Dermis blood vessel endothelial cell (primary cell): ENCODE results near the gene MYL12A. TPM values are rescaled to one million over a fixed set of nuclear protein-coding genes. Genes with fewer than 3 reads are reported as not detected.
A peak's percentile ranks its signal among the peaks of the same experiment; 100 is the strongest.

Experiments used
- DNase-seq: peaks from one replicate; pipeline ENCODE4 v3.0.0; 2010
- total RNA-seq: library from RNA; depleted of rRNA; stranded (reverse); fragments of >200 nt; gene quantifications from 2 replicates; pipeline ENCODE4 v1.2.3, GENCODE V29; 2014

MYL12A gene
- total RNA-seq, 1 donor from 2014 or later: 1,396 TPM

- DNase-seq: no peak
Measured at GRCh38 chr18:3283908-3284307, 36.3 kb downstream of the MYL12A start.

GRCh38 chr18:3284501-3284900 is 36.9 kb downstream of the MYL12A start:
- DNase-seq: no peak

GRCh38 chr18:3286159-3286558 is 38.6 kb downstream of the MYL12A start:
- DNase-seq: no peak

GRCh38 chr18:3293196-3293951 is 45.8 kb downstream of the MYL12A start:
- DNase-seq: no peak

GRCh38 chr18:3294435-3295080 is 47.0 kb downstream of the MYL12A start:
- no peak for DNase-seq

- DNase-seq: peak; percentile 75
Measured at GRCh38 chr18:3297025-3297984, 49.7 kb downstream of the MYL12A start.

GRCh38 chr18:3304832-3305231 is 57.2 kb downstream of the MYL12A start:
- no peak for DNase-seq

GRCh38 chr18:3305354-3305762 is 57.8 kb downstream of the MYL12A start:
- peak; percentile 79 for DNase-seq

Other genes starting within 250 kb of the MYL12A start
- 36.9 and 43.3 TPM in 2 replicates for gene LPIN2, start 234.7 kb upstream of the MYL12A start, total RNA-seq
- gene MYOM1, start 27.8 kb upstream of the MYL12A start, total RNA-seq: 2.2 and 2.7 TPM in 2 replicates
- 607 and 828 TPM in 2 replicates for gene MYL12B, start 14.3 kb downstream of the MYL12A start, total RNA-seq
- 136 and 195 TPM in 2 replicates for gene TGIF1, start 202.4 kb downstream of the MYL12A start, total RNA-seq